HUES64 (cell line): Measurements from ENCODE around the gene ATP1B1.

Experiments used
- H3K27ac ChIP-seq: 2 replicates; pipeline ENCODE4 v1.7.0; 2013; ENCODE audit warnings: low read depth, low read length, inconsistent platforms
- H3K27me3 ChIP-seq: 2 replicates; pipeline ENCODE4 v1.6.1; 2013; ENCODE audit warnings: mild to moderate bottlenecking, low read length; ENCODE audit not compliant: insufficient read depth
- H3K36me3 ChIP-seq: 2 replicates; pipeline ENCODE4 v1.6.1; 2013; ENCODE audit warnings: mild to moderate bottlenecking, low read length; ENCODE audit not compliant: insufficient read depth
- H3K4me1 ChIP-seq: 2 replicates; pipeline ENCODE4 v1.6.1; 2013; ENCODE audit warnings: mild to moderate bottlenecking, low read length, moderate library complexity; ENCODE audit not compliant: insufficient read depth
- H3K4me3 ChIP-seq: 2 replicates; pipeline ENCODE4 v1.5.1; 2013; ENCODE audit warnings: mild to moderate bottlenecking, low read length, moderate library complexity
- H3K9ac ChIP-seq: 2 replicates; pipeline ENCODE4 v1.6.1; 2013; ENCODE audit warnings: mild to moderate bottlenecking, low read depth, low read length
- H3K9me3 ChIP-seq: 2 replicates; pipeline ENCODE4 v1.6.1; 2013; ENCODE audit warnings: low read depth, low read length; ENCODE audit not compliant: insufficient read depth
- WGBS: fragments of 150-250, 120-280 bp; methylation state at CpG from one replicate; pipeline ENCODE4 v1.1.7; 2013; ENCODE audit warnings: missing lambda C conversion rate; 5-methylcytosine and 5-hydroxymethylcytosine counted together

The ATP1B1 gene

GRCh38 chr1:169081503-169082123 lies 24.9 kb upstream of the ATP1B1 start:
- H3K27ac ChIP-seq = no peak overlapping the region
- no peak overlapping the region for H3K9ac ChIP-seq
- no peaks in the 10 kb centered on the region for H3K9me3 ChIP-seq
- no peaks in the 10 kb centered on the region for H3K27me3 ChIP-seq
- no peaks in the 10 kb centered on the region for H3K36me3 ChIP-seq
- 96% methylated on average over 5 of the region's 5 CpGs for WGBS
- H3K4me3 ChIP-seq = no peak overlapping the region
- H3K4me1 ChIP-seq = peaks cover 6% of the 10 kb centered on the region; the same call in 1 of the 2 replicates

DNA sequence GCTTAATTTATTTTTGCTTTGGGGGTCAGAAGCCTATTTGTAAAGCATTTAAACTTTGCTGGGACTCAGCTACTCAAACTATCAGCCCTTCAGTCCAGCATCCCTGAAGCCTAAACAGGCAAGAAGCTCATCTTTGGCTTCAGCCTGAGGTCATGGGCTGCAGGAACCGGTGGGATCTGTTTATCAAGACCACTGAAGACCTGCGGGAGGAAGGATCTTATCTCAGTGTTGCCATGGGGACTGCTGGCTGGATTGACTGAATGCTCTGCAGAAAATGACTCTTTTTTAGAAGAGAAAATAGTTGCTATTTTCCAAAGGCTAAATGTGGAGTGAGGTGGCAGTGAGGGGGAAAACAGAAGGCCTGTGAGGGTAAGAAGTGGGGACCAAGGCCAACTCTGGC lies 20.6 kb upstream of the ATP1B1 start:
- H3K4me3 ChIP-seq = no peak overlapping the region

DNA sequence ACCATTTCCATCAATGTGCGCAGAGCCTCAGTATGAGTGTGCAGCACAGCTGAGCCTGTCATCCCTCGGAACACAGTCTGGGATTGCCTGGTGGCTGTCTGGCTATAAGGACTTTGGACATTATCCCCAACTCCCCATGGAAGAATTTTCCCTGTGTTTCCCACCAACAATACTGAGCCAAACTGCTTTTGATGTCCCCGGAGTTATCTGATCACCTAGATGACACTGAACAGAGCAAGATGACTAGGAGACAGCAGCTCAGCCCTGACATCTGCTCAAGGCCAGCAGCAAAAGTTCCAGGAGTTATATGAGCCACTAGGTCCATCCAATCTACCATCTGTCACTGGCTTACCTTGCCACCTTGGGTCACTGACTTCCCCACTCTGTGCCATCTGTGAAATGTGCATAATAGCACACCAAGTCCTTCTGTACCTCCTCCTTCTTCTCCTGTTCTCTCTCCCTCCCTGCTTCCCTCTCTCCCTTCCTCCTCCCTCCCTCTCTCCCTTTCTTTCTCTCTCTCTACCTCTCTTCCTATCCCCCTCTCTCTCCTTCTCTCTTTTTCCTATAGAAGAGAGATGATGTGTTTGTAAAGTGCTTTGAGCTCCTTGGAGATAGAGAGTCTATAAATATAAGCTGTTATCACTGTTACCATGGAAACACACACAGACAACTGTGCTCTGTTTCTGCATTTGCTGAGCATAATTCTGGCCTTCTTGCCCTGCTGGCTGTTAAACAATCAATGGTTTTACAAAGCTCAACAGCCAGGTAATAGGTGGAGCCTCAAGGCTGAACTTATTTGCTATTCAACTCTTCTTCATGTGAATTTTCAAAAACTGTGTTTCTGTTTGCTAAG lies 19.7 kb upstream of the ATP1B1 start:
- no peak overlapping the region for H3K27ac ChIP-seq
- WGBS = 99% methylated on average over 3 of the region's 3 CpGs
- no peaks in the 10 kb centered on the region for H3K36me3 ChIP-seq
- H3K27me3 ChIP-seq = no peaks in the 10 kb centered on the region
- H3K9ac ChIP-seq = no peak overlapping the region
- H3K4me1 ChIP-seq = peaks cover 3% of the 10 kb centered on the region; the same call in 1 of the 2 replicates
- no peak overlapping the region for H3K4me3 ChIP-seq
- H3K9me3 ChIP-seq = no peaks in the 10 kb centered on the region

More for the DNA sequence above, 20.6 kb upstream of the ATP1B1 start:
- Histone ChIP-seq H3K4me1 (peaks cover 3% of the 10 kb centered on the region; the same call in 1 of the 2 replicates), H3K9ac (no peak overlapping the region), H3K27ac (no peak overlapping the region), H3K27me3 (no peaks in the 10 kb centered on the region), H3K36me3 (no peaks in the 10 kb centered on the region), H3K9me3 (no peaks in the 10 kb centered on the region)
- WGBS = 86% methylated on average over 2 of the region's 2 CpGs

GRCh38 chr1:169087876-169088275 lies 18.6 kb upstream of the ATP1B1 start:
- H3K27me3 ChIP-seq = no peaks in the 10 kb centered on the region
- no peak overlapping the region for H3K9ac ChIP-seq
- WGBS = 94% methylated on average over 4 of the region's 4 CpGs
- H3K4me3 ChIP-seq = no peak overlapping the region
- H3K9me3 ChIP-seq = no peaks in the 10 kb centered on the region
- H3K4me1 ChIP-seq = peaks cover 3% of the 10 kb centered on the region; the same call in 1 of the 2 replicates
- no peaks in the 10 kb centered on the region for H3K36me3 ChIP-seq
- H3K27ac ChIP-seq = no peak overlapping the region

- no peak overlapping the region for H3K9ac ChIP-seq
Measured at GRCh38 chr1:169089776-169090175, 16.7 kb upstream of the ATP1B1 start.

DNA sequence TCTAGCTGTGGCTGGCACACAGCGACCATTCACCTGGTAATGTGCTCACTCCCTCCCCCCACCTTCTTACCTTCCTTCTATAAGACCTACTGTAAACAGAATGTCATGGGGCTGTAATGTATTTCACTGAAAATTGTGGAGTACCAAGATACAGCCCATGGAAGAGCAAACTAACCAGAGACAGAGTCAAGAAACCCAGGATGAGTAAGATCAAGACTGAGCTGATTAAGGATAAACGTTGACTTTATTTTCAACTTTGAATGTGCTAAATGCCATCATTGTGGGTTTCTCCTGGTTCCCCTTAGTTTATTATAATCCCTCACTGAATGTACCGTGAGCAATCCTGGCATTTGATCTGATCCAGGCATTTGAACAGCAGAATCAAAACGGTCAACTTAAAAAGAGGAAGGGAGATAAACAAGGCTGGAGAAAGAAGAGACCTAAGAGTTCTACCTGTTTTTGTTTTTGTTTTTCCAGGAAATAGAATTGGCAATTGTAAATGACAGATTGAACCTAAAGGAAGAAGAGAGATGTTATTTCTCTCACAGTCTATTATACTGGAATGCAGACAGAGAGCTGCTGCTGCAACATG lies 16.1 kb upstream of the ATP1B1 start:
- H3K4me3 ChIP-seq = no peak overlapping the region
- 82% methylated on average over 4 of the region's 4 CpGs for WGBS
- no peak overlapping the region for H3K27ac ChIP-seq
- H3K36me3 ChIP-seq = no peaks in the 10 kb centered on the region
- no peaks in the 10 kb centered on the region for H3K9me3 ChIP-seq
- H3K9ac ChIP-seq = no peak overlapping the region
- H3K27me3 ChIP-seq = no peaks in the 10 kb centered on the region
- H3K4me1 ChIP-seq = peaks cover 3% of the 10 kb centered on the region; the same call in 1 of the 2 replicates

More at GRCh38 chr1:169089776-169090175, 16.7 kb upstream of the ATP1B1 start:
- Histone ChIP-seq H3K9me3 (no peaks in the 10 kb centered on the region), H3K27ac (no peak overlapping the region), H3K27me3 (no peaks in the 10 kb centered on the region), H3K4me3 (no peak overlapping the region), H3K4me1 (peaks cover 3% of the 10 kb centered on the region; the same call in 1 of the 2 replicates), H3K36me3 (no peaks in the 10 kb centered on the region)
- 100% methylated on average over 2 of the region's 2 CpGs for WGBS

DNA sequence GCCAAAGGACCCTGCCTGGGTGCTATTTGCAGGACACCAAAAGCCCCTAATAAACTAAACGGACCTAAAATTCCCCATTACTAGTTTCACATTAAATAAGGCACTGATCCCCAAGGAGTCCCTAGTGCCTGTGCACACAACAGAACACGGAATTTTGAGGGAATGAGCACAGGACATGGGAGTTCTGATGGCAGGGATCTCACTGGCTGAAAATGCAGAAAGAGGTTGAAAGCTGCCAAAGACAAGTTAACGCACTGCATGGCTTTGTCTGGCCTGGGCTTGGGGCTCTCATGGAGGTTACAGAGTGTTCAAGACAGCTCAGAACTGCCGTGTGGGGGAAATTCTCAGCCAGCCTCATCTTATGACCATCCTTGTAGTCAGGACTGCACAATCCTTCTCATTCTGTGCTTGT lies 15.6 kb upstream of the ATP1B1 start:
- 88% methylated on average over 4 of the region's 4 CpGs for WGBS
- H3K4me3 ChIP-seq = no peak overlapping the region
- H3K27ac ChIP-seq = no peak overlapping the region
- H3K9ac ChIP-seq = no peak overlapping the region
- no peaks in the 10 kb centered on the region for H3K36me3 ChIP-seq
- no peaks in the 10 kb centered on the region for H3K9me3 ChIP-seq
- H3K27me3 ChIP-seq = no peaks in the 10 kb centered on the region
- H3K4me1 ChIP-seq = peaks cover 3% of the 10 kb centered on the region; the same call in 1 of the 2 replicates

GRCh38 chr1:169091480-169091941 lies 15.0 kb upstream of the ATP1B1 start:
- Histone ChIP-seq H3K9me3 (no peaks in the 10 kb centered on the region), H3K4me1 (peaks cover 3% of the 10 kb centered on the region; the same call in 1 of the 2 replicates), H3K9ac (no peak overlapping the region), H3K4me3 (no peak overlapping the region), H3K36me3 (no peaks in the 10 kb centered on the region), H3K27ac (no peak overlapping the region), H3K27me3 (no peaks in the 10 kb centered on the region)
- 95% methylated on average over 4 of the region's 4 CpGs for WGBS

- Histone ChIP-seq H3K4me1 (peaks cover 3% of the 10 kb centered on the region; the same call in 1 of the 2 replicates), H3K27me3 (no peaks in the 10 kb centered on the region), H3K9me3 (no peaks in the 10 kb centered on the region), H3K36me3 (no peaks in the 10 kb centered on the region), H3K4me3 (no peak overlapping the region), H3K27ac (no peak overlapping the region), H3K9ac (no peak overlapping the region)
- WGBS = 95% methylated on average over 2 of the region's 2 CpGs
Measured at GRCh38 chr1:169092399-169092798, 14.1 kb upstream of the ATP1B1 start.

DNA sequence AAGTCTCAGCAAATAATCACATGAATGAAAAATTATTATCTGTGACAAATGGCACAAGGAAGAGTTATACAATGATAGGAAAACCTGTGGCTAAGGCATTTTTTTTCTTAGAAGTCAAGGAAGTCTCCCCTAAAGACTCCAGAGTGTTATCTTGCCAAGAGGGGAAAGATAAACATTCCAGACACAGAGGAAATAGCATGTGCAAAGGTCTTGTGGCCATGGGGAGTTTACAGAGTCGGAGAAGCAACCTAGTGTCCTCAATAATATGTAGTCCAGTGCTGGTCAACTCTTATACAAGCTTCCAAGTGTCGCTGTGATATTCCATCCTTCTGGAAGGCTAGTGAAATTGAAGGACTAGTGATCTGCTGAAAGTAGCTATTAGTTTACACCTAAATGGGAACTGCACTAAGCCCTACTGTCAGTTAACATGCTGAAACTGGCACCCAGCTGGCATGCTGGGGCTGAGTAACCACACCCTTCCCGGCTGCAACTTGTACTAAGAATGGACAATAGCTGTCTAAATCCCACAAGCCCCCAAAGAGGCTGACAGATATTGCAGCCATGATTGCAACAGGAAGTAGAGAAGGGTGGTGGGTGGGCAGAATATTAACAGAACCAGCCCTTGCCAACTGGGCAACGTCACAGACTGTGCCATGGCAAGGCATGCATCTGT lies 11.5 kb upstream of the ATP1B1 start:
- Histone ChIP-seq H3K27me3 (no peaks in the 10 kb centered on the region), H3K36me3 (no peaks in the 10 kb centered on the region), H3K9ac (no peak overlapping the region), H3K27ac (no peak overlapping the region), H3K9me3 (no peaks in the 10 kb centered on the region), H3K4me1 (peaks cover under 1% of the 10 kb centered on the region; the same call in 1 of the 2 replicates), H3K4me3 (no peak overlapping the region)
- 91% methylated on average over 4 of the region's 4 CpGs for whole genome bisulfite sequencing
